ENCODE measurements around the gene GAS6.

GAS6 gene

GRCh38 chr13:113837560-113838355 is 26.1 kb downstream of the GAS6 start (continued):
- TF ChIP-seq ZNF549 (tag by site-specific recombination; IDR thresholded peaks at IDR 0.05) (no peak), ZSCAN23 (tag by site-specific recombination; IDR thresholded peaks at IDR 0.05) (no peak), ZNF416 (tag by site-specific recombination; IDR thresholded peaks at IDR 0.05) (no peak), ZNF704 (tag by site-specific recombination; IDR thresholded peaks at IDR 0.05) (no peak), ELK4 (IDR thresholded peaks at IDR 0.05; ENCODE audit: borderline replicate concordance, low read depth, low read length) (no peak), ZNF510 (tag by site-specific recombination; IDR thresholded peaks at IDR 0.05; ENCODE audit: insufficient replicate concordance) (no peak), ZNF146 (tag by site-specific recombination; IDR thresholded peaks at IDR 0.05) (no peak), REST (tag by site-specific recombination; IDR thresholded peaks at IDR 0.05) (peak; percentile 73; the same call in 1 of the 2 replicates), ZFHX2 (tag by site-specific recombination; conservative IDR thresholded peaks at IDR 0.05) (no peak), ZNF398 (tag by site-specific recombination; IDR thresholded peaks at IDR 0.05) (no peak), ZNF324 (tag by site-specific recombination; IDR thresholded peaks at IDR 0.05) (0 out of 2 replicates have a peak, but pooled peaks have one; percentile 12), ZBTB8A (tag by site-specific recombination; IDR thresholded peaks at IDR 0.05) (peak; percentile 42), ZFP37 (tag by site-specific recombination; IDR thresholded peaks at IDR 0.05) (no peak), SP7 (tag by site-specific recombination; IDR thresholded peaks at IDR 0.05) (peak; percentile 55; the same call in 1 of the 2 replicates), ZNF654 (tag by site-specific recombination; IDR thresholded peaks at IDR 0.05; ENCODE audit: low read depth) (no peak), ZNF658 (tag by site-specific recombination; IDR thresholded peaks at IDR 0.05) (no peak), ZNF501 (tag by site-specific recombination; IDR thresholded peaks at IDR 0.05) (no peak; the same call in none of the 2 replicates), ZNF843 (tag by site-specific recombination; IDR thresholded peaks at IDR 0.05) (no peak), ZNF394 (tag by site-specific recombination; IDR thresholded peaks at IDR 0.05; ENCODE audit: borderline replicate concordance) (no peak), ZSCAN4 (tag by site-specific recombination; IDR thresholded peaks at IDR 0.05) (0 out of 2 replicates have a peak, but pooled peaks have one; percentile 24), CTCF (tag by site-specific recombination; IDR thresholded peaks at IDR 0.05) (no peak), ZNF558 (tag by site-specific recombination; IDR thresholded peaks at IDR 0.05) (0 out of 2 replicates have a peak, but pooled peaks have one; percentile 7), ZIC2 (tag by site-specific recombination; IDR thresholded peaks at IDR 0.05) (peak; percentile 99), PRDM1 (tag by site-specific recombination; IDR thresholded peaks at IDR 0.05) (no peak), ZNF23 (tag by site-specific recombination; IDR thresholded peaks at IDR 0.05; ENCODE audit: borderline replicate concordance) (no peak), ZNF623 (tag by site-specific recombination; IDR thresholded peaks at IDR 0.05) (no peak)

Data from HEK293 (cell line).